HepG2 (cell line): Measurements from ENCODE around the gene NUAK1. TPM values are rescaled to one million over a fixed set of nuclear protein-coding genes. Genes with fewer than 3 reads are reported as not detected.
A peak's percentile ranks its signal among the peaks of the same experiment; 100 is the strongest.

ENCODE experiments used
- HDAC6 ChIP-seq: fragments of 200-600 bp; sonication (generic); IDR thresholded peaks from 2 replicates; pipeline ENCODE4 v1.7.0; 2017; ENCODE audit warnings: mild to moderate bottlenecking, antibody characterized with exemption, low read length, low read depth
- IKZF4 ChIP-seq: sonication (generic); formaldehyde crosslinking; IDR thresholded peaks from 2 replicates; pipeline ENCODE4 v1.5.1; 2020; ENCODE audit warnings: borderline replicate concordance, mild to moderate bottlenecking, low read depth, missing genetic modification reagents; ENCODE audit errors: not compliant biosample characterization
- NFE2 ChIP-seq: sonication (generic); formaldehyde crosslinking; IDR thresholded peaks from 2 replicates; pipeline ENCODE4 v1.4.0; 2020; ENCODE audit warnings: missing genetic modification reagents
- NKX3-1 ChIP-seq: sonication (generic); formaldehyde crosslinking; IDR thresholded peaks from 2 replicates; pipeline ENCODE4 v1.5.0; 2020; ENCODE audit warnings: missing genetic modification reagents
- PHB2 ChIP-seq: fragments of 450-650 bp; IDR thresholded peaks from 2 replicates; pipeline ENCODE4 v1.6.1; 2018; ENCODE audit not compliant: partially characterized antibody
- PHF8 ChIP-seq: sonication (generic); formaldehyde crosslinking; IDR thresholded peaks from 2 replicates; pipeline ENCODE4 v1.5.0; 2020; ENCODE audit warnings: missing genetic modification reagents
- REL ChIP-seq: sonication (generic); formaldehyde crosslinking; conservative IDR thresholded peaks from 2 replicates; pipeline ENCODE4 v1.8.0; 2022; ENCODE audit warnings: mild to moderate bottlenecking, missing genetic modification reagents, moderate library complexity
- RELA ChIP-seq: sonication (generic); formaldehyde crosslinking; IDR thresholded peaks from 2 replicates; pipeline ENCODE4 v1.4.0; 2020; ENCODE audit warnings: missing genetic modification reagents
- RFX5 ChIP-seq: IDR thresholded peaks from 2 replicates; pipeline ENCODE4 v1.6.1; 2011; ENCODE audit warnings: low read depth, low read length, improper control_type of control experiment
- THAP11 ChIP-seq: IDR thresholded peaks from 2 replicates; pipeline ENCODE4 v1.6.1; 2016; ENCODE audit warnings: missing biosample characterization, missing genetic modification reagents
- TIGD3 ChIP-seq: sonication (generic); formaldehyde crosslinking; IDR thresholded peaks from 2 replicates; pipeline ENCODE4 v1.5.1; 2020; ENCODE audit warnings: mild to moderate bottlenecking, missing genetic modification reagents, borderline replicate concordance
- TOPORS ChIP-seq: sonication (generic); formaldehyde crosslinking; IDR thresholded peaks from 2 replicates; pipeline ENCODE4 v1.8.0; 2023; ENCODE audit warnings: mild to moderate bottlenecking, missing genetic modification reagents
- U2AF1 ChIP-seq: fragments of 200-400 bp; formaldehyde crosslinking; optimal IDR thresholded peaks from 2 replicates; pipeline ENCODE3; 2017; ENCODE audit warnings: mild to moderate bottlenecking, low read depth, low read length
- ZGPAT ChIP-seq: IDR thresholded peaks from 2 replicates; pipeline ENCODE4 v1.6.1; 2016; ENCODE audit warnings: mild to moderate bottlenecking
- ZNF670 ChIP-seq: sonication (generic); formaldehyde crosslinking; IDR thresholded peaks from 2 replicates; pipeline ENCODE4 v1.8.0; 2022; ENCODE audit warnings: mild to moderate bottlenecking, missing genetic modification reagents, borderline replicate concordance
- ZSCAN22 ChIP-seq: sonication (generic); formaldehyde crosslinking; IDR thresholded peaks from 2 replicates; pipeline ENCODE4 v1.4.0; 2020; ENCODE audit warnings: mild to moderate bottlenecking, missing genetic modification reagents
- polyA plus RNA-seq, 8 experiments: library from polyadenylated mRNA; depleted of rRNA in 3 of 8; stranded (reverse) in 7 of 8; unstranded in 1 of 8; fragments of >200 nt; fragmentation: Illumina TruSeq in 4 of 8; extraction: Trizol in 4 of 8; gene quantifications; 2 replicates each; pipeline versions ENCODE4 v1.2.1 to v1.2.3, GENCODE V29; 2011 to 2016; ENCODE audit warnings: low read depth in 4 of 8, missing spikeins in 1 of 8, mixed read lengths in 1 of 8; ENCODE audit not compliant: insufficient read depth in 1 of 8
- total RNA-seq, 5 experiments: library from RNA; depleted of rRNA; stranded (reverse); fragments of >200 nt; fragmentation: Illumina TruSeq; extraction: Trizol; gene quantifications; 2 replicates each; pipeline ENCODE4 v1.2.3, GENCODE V29; 2016; ENCODE audit warnings: low read depth in 1 of 5
- TF ChIP-seq, protein P1 (sequence below): fragments of 450-650 bp; IDR thresholded peaks from 2 replicates; pipeline ENCODE4 v1.6.1; 2017; ENCODE audit warnings: mild to moderate bottlenecking
- TF ChIP-seq, protein P2 (sequence below): sonication (generic); formaldehyde crosslinking; IDR thresholded peaks from 2 replicates; pipeline ENCODE4 v1.8.1; 2023; ENCODE audit warnings: mild to moderate bottlenecking, missing genetic modification reagents
- TF ChIP-seq, protein P3 (sequence below): sonication (generic); formaldehyde crosslinking; IDR thresholded peaks from 2 replicates; pipeline ENCODE4 v1.5.1; 2020; ENCODE audit warnings: mild to moderate bottlenecking, missing genetic modification reagents, borderline replicate concordance

NUAK1 gene
- total and polyA plus RNA-seq, 2 of the 13 experiments (the other 11 are each of a cell fraction or from before 2014, with no cell fraction given): 1.7 to 1.9 TPM

- TF ChIP-seq, protein P1, sequence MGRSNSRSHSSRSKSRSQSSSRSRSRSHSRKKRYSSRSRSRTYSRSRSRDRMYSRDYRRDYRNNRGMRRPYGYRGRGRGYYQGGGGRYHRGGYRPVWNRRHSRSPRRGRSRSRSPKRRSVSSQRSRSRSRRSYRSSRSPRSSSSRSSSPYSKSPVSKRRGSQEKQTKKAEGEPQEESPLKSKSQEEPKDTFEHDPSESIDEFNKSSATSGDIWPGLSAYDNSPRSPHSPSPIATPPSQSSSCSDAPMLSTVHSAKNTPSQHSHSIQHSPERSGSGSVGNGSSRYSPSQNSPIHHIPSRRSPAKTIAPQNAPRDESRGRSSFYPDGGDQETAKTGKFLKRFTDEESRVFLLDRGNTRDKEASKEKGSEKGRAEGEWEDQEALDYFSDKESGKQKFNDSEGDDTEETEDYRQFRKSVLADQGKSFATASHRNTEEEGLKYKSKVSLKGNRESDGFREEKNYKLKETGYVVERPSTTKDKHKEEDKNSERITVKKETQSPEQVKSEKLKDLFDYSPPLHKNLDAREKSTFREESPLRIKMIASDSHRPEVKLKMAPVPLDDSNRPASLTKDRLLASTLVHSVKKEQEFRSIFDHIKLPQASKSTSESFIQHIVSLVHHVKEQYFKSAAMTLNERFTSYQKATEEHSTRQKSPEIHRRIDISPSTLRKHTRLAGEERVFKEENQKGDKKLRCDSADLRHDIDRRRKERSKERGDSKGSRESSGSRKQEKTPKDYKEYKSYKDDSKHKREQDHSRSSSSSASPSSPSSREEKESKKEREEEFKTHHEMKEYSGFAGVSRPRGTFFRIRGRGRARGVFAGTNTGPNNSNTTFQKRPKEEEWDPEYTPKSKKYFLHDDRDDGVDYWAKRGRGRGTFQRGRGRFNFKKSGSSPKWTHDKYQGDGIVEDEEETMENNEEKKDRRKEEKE: no peak
- no peak for TF ChIP-seq PHB2
- no peak for TF ChIP-seq HDAC6
- peak; percentile 49; the same call in 1 of the 2 replicates for TF ChIP-seq ZGPAT (CRISPR knock-in tag)
- no peak for TF ChIP-seq REL (CRISPR knock-in tag)
- no peak for TF ChIP-seq THAP11 (CRISPR knock-in tag)
- no peak for TF ChIP-seq RELA (CRISPR knock-in tag)
- no peak for TF ChIP-seq ZSCAN22 (CRISPR knock-in tag)
- TF ChIP-seq, protein P2, sequence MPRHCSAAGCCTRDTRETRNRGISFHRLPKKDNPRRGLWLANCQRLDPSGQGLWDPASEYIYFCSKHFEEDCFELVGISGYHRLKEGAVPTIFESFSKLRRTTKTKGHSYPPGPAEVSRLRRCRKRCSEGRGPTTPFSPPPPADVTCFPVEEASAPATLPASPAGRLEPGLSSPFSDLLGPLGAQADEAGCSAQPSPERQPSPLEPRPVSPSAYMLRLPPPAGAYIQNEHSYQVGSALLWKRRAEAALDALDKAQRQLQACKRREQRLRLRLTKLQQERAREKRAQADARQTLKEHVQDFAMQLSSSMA (CRISPR knock-in tag): no peak
- no peak for TF ChIP-seq IKZF4 (CRISPR knock-in tag)
- no peak for TF ChIP-seq PHF8 (CRISPR knock-in tag)
- no peak for TF ChIP-seq TIGD3 (CRISPR knock-in tag)
- no peak for TF ChIP-seq ZNF670 (CRISPR knock-in tag)
- no peak for TF ChIP-seq U2AF1
- no peak for TF ChIP-seq NKX3-1 (CRISPR knock-in tag)
- TF ChIP-seq RFX5: no peak
- TF ChIP-seq, protein P3, sequence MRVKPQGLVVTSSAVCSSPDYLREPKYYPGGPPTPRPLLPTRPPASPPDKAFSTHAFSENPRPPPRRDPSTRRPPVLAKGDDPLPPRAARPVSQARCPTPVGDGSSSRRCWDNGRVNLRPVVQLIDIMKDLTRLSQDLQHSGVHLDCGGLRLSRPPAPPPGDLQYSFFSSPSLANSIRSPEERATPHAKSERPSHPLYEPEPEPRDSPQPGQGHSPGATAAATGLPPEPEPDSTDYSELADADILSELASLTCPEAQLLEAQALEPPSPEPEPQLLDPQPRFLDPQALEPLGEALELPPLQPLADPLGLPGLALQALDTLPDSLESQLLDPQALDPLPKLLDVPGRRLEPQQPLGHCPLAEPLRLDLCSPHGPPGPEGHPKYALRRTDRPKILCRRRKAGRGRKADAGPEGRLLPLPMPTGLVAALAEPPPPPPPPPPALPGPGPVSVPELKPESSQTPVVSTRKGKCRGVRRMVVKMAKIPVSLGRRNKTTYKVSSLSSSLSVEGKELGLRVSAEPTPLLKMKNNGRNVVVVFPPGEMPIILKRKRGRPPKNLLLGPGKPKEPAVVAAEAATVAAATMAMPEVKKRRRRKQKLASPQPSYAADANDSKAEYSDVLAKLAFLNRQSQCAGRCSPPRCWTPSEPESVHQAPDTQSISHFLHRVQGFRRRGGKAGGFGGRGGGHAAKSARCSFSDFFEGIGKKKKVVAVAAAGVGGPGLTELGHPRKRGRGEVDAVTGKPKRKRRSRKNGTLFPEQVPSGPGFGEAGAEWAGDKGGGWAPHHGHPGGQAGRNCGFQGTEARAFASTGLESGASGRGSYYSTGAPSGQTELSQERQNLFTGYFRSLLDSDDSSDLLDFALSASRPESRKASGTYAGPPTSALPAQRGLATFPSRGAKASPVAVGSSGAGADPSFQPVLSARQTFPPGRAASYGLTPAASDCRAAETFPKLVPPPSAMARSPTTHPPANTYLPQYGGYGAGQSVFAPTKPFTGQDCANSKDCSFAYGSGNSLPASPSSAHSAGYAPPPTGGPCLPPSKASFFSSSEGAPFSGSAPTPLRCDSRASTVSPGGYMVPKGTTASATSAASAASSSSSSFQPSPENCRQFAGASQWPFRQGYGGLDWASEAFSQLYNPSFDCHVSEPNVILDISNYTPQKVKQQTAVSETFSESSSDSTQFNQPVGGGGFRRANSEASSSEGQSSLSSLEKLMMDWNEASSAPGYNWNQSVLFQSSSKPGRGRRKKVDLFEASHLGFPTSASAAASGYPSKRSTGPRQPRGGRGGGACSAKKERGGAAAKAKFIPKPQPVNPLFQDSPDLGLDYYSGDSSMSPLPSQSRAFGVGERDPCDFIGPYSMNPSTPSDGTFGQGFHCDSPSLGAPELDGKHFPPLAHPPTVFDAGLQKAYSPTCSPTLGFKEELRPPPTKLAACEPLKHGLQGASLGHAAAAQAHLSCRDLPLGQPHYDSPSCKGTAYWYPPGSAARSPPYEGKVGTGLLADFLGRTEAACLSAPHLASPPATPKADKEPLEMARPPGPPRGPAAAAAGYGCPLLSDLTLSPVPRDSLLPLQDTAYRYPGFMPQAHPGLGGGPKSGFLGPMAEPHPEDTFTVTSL (CRISPR knock-in tag): peak; percentile 86; the same call in 1 of the 2 replicates
- no peak for TF ChIP-seq TOPORS (CRISPR knock-in tag)
- TF ChIP-seq NFE2 (CRISPR knock-in tag): no peak
Measured at GRCh38 chr12:106098691-106099200, 40.0 kb downstream of the NUAK1 start (continued).
